ENCODE results near the gene PKM.

DNA sequence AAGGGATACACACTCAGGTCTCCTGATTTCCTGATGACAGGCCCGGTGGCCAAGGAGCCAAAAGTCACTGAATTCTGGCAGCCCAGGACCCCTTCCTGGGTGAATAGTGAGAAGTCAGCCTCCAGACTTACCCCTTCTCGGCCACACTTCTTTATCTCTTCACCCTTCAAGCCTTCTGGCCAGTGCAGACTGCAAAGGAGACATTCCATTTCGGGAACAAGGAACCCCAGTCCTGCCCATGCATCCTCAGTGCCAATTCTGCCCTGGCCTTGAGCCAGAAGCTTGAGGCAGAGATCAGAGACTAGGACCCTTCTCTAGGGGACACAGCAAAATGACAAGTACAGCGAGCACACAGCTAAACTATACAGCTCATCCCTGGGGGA lies 62.2 kb downstream of the PKM start:
- TF ChIP-seq CTCF (IDR thresholded peaks at IDR 0.05) = no peak
- no peak for TF ChIP-seq POLR2A (IDR thresholded peaks at IDR 0.05)

Data from Peyer's patch (tissue), 4 donors.